COR-L47 (cell line): Measurements from ENCODE around the gene ZNF473.

Experiments used
- DNase-seq: peaks from one replicate; lab custom pipeline; 2025; lab: John Stamatoyannopoulos, UW

The ZNF473 gene

DNA sequence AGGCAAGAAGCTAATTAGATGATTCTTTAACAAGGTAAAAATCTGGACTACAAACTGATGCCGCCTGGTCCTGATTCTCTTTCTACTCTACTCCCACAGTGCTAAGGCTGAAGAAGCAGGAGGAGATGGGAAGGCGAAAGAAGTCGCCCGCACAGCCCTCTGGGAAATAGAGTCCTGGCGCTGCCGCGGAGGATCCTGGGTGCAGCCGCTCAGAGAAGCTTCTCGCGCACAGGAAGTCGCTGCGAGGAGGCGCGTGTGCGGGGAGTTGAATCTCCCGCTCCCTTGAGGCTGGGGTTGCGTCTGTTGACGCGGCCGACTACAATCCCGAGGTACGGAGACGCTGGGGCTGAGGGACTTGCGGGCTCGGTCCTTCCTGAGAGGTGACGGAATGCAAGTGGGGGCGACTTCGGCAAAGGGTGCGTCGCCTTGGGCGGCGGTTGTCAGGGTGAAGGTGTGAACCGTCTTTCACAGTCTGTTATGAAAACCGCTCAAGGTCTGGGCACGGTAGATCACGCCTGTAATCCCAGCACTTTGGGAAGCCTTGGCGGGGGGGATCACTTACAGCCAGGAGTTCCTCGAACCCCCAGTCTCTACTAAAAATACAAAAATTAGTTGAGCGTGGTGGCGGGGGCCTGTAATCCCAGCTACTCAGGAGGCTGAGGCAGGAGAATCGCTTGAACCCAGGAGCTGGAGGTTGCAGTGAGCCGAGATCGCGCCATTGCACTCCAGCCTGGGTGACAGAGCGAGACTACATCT, at the start of gene ZNF473:
Gene ZNF473, plus strand, starts transcription at position 212 of the 756 bp plus-strand sequence. CDS start 5,078 bp downstream, outside the sequence.
- peak; percentile 95 for DNase-seq

DNA sequence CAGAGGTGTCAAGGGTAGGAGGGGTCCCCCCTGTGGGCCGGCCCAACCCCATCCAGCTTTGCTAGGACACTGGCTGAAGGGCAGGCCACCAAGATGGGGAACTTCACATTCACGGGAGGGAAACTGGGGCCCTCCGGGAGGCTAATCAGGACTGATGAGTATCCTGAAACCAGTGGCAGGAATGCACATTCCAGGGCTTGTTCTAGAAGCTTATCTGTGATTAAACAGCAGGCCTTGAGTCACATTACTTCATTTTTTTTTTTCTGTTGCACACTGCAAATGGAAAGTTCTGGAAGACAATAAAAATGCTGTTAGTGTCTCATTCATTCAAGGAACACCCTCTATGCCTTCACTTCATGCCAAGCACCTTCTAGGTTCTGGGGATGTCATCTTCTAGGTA, 49.3 kb upstream of the ZNF473 start:
- DNase-seq: no peak

DNA sequence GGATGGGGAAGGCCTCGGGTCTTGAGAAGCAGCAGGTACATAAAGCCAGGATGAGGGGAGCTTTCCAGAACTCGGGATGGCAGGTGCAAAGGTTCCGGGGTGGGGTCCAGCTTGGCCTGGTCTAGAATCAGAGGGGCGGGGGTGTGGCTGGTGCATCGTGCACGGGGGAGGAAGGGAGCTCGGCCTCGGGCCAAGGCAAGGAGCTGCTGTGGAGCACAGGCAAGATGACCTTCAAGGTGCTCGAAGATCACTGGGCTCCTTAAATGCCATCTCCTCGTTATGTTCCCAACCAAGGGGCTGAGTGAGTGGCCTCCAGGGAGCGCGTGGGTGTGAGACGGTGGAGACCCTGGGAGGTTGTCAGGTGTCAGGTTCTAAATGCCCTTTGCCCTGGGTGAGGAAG, 48.7 kb upstream of the ZNF473 start:
- DNase-seq: no peak

DNA sequence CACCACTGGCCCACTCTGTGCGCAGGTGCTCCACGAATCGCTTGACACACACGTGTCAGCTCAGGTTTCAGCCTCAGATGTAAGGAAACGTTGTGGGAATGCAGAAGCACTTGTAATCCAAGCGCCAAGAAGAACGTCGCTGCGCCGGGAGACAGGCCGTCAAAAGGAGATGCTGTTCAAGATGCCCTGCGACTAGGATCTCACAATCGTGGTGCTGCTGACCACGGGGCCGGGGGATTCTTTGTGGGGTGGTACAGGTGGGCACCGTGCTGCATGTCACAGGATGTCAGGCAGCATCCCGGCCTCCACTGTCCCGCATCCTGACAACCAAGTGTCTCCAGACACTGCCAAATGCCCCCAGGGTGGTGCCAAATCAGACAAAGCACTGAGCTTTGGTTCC, 47.9 kb upstream of the ZNF473 start:
- no peak for DNase-seq

DNA sequence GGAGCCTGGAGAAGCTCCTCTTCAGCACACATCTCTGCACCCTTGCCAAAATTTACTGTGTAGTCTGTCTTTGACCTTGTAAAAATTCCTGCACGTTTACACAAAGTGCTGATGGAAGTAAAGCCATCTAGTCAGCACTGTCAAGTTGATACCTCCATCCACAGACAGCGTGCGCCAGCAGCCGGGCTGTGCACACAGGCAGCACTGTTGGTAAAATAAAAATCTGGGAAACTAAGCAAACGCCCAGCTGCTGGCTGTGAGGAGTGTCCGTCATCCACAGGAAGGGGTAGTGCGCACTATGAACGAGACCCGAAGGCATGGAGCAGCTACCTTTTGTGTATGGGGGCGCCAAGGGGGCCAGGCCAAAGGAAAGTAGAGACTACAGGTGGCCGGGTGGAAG, 47.5 kb upstream of the ZNF473 start:
- DNase-seq: no peak

DNA sequence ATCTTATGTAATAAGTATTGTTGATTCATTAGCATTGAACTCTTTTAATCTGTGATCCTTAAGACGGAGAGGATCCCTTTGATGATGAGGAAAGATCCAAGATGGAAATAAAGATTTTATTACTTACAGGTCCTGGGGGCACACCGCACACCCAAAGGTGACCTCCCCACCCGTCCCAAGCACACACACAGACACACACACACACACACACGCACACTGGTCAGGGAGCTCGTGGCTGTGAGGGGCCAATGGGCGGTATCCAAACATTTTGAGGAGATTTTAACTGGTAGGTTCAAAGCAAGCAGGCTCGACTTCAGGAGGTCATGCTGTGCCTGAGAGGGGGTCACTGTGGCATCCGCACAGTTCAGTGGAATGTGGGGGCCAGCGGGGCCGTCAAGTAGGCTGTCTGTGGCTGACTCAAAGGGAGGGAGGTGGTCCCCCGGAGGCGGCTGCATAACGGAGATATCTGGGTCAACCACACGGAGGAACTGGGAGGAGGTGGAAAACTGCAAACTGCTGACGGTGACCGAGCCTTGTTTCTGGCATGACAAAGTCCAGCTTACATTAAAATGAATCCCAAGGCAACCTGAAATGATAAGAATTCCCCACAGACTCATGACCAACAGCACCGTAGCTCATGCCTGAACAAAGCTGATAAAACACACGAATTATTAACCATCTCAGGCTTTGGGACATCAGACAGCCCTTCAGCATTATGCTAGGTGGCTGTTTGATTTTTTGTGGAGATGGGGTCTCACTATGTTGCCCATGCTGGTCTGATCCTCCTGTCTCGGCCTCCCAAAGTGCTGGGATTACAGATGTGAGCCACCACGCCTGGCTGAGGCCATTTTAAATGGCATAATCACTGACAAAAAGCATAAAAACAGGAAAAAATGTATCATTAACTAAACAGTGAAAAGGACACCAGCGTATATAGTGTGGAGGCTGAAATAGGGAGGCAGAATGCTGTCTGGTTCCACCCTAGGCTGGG, 43.9 kb upstream of the ZNF473 start:
- no peak for DNase-seq

DNA sequence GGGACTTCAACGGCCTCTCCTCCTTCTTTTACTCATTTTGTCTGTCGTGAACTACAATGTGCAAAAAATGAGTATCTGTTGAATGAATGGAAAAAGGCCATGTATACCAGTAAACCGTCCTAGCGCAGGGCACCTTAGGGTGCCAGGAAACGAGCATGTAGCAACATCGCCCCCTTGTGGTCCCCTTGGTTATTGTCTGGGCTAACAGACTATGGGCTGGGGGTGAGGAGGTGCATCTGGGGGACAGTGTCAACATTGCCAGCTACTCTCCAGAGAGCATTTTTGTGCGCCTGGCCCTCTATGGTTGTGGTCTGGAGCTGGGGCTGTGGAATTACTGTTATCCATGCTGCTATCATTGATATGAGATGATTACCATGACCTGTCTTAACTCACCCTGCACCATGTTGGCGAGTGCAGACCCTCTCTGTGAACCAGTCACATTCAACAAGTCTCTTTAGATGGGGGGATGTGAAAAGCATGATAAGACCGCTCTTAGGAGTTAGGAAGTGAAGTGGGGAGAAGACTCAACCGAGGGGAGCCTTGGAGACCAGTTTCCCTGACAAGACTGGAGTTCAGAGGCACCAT, 42.1 kb upstream of the ZNF473 start:
- DNase-seq: peak; percentile 47

DNA sequence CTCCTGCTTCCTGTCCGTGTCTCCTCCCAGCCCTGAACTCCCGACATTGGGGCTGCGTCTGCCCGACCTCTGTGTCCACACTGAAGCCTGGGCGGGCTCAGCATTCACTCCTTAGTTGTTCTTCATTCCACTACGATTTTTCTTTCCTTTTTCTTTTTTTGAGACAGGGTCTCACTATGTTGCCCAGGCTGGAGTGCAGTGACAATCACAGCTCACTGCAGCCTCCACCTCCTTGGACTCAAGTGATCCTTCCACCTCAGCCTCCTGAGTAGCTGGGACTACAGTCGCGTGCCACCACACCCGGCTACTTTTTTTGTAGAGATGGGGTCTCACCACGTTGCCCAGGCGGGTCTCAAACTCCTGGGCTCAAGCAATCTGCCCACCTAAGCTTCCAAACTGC, 41.3 kb upstream of the ZNF473 start:
- no peak for DNase-seq

DNA sequence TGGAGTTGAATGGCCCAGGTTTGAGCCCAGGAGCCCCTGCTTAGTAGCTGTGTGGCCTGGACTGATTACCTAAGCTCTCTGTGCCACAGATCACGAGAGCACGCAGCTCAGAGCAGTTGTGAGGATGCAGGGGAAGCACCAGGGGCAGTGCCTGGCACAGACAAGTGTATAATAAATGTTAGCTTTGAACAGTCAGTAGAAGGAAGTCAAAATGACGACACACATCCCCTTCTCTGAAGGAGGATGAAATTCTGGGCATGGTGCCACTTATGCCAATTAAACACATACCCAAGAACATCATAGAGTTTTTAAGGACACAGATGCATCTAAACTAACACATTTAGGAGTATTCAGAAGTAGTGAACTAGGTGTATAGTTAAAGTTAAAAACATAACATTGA, 39.9 kb upstream of the ZNF473 start:
- DNase-seq: no peak

DNA sequence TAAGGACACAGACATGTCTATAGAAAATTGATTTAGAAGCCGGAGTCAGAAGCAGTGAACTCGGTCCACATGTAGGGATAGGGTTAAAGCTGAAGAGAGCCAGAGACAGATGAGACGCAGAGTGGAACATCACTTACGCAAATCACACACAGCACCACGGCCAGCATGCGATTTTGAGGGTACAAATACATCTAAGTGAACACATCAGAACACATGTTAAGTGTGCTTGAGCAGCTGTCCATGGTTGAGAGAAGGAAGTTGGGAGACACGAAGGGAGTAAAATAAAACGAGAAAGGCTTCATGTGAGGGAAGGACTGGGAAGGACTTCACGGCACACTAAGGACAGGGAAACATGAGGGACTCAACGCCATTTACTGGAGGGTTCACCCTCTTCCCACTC, 39.5 kb upstream of the ZNF473 start:
- no peak for DNase-seq

DNA sequence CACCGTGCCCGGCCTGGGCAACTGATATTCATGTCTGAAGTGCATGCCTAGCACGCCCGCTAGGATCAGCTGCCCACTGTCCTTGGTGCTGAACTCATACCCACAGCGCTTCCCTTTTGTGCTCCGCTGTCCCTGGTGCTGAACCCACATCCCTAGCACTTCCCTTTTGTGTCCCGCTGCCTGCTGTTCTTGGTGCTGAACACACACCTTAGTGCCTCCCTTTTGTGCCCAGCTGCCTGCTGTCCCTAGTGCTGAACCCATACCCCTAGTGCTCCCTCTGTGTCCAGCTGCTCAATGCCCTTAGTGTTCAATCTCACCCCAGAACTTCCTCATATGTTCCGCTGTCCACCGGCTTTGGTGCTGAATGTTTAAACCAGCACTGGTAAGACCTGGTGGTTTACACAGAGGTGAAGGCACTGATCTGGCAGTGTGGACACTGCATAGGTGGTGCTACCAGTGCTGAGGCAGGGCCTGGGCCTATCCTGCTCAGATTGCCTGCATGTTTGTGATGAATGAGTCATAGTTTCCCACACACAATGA, 38.6 kb upstream of the ZNF473 start:
- no peak for DNase-seq

DNA sequence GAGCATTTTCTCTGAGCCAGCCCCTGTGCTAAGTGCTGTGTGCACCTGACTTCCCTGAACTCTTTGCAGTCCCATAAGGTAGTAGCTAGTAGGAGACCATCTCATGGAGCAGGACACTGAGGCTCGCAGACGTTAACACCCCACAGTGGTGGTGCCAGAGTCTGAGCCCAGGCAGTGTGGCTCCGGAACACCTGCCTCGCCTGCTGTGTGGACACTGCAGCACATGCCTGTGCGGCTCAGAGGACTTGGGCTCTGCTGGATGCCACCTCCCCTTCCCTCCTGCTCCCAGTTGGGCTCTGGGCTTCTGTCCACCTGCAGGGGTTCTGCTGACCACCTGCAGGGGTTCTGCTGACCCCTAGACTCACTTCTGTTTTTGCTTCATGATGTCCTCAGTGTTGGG, 37.8 kb upstream of the ZNF473 start:
- DNase-seq: no peak

DNA sequence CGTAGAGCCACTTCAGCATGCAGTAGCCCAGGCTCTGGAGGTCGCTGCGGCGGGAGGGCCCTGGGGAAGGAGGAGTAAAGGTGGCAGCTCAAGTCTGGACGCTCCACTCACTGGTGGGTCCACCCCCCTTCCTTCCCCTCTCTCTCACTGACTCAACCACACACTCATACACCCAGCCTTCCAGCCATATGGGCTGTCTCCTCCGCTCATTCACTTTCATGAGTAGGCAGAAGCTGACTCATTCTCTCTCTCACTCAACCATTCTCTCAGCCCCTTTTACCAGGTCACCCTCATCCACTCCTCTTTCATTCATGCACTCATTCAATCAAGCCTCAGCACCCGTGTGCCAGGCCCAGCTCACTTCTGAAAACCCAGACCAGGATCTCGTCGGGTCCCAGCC, 37.4 kb upstream of the ZNF473 start:
- DNase-seq: no peak

DNA sequence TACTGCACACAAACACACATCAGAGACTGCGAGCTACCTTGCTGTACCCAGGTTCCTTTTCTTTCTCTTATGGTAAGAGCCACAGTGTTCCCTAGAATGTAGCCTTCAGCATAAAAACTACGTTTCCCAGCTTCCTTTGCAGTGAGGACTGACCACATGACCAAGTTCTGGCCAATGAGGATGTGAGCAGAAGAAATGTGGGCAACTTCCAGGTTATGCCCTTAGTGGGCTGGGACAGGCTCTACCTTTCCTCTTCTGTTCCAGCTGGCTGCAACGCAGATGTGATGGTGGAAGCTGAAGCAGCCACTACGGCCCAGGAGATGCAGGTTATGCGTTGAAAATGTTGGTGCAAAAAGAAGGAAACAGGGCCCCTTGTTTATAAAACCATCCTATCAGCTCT, 28.1 kb upstream of the ZNF473 start:
- no peak for DNase-seq

DNA sequence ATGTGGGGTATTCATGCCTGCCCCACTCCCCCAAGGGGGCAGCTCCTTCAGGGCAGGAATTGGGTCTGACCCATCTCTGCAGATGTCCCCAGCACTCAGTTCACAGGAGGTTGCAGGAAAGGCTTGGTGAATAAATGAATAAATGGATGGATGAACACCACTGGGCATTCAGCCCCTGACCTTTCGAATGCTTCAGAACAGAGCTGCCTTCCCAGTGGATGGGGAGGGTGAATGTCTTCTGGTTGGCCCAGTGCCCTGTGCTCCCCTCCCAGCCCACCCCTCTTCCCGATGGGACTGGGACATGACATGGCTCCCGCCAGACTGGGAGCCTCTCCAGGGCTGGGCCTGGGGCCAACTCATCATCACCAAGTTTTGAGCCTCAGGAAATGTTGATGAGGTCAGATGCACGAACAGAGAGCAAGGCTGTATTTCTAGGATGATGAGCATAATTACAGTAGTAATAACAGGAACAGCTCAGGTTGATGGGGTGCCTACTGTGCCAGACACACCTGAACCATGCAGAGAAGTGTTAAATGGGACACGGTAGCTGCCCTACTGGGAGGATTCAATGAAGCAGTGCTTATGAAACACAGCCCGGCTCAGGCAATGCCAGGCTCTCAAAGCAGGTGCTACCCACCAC, 26.3 kb upstream of the ZNF473 start:
- DNase-seq: peak; percentile 26

DNA sequence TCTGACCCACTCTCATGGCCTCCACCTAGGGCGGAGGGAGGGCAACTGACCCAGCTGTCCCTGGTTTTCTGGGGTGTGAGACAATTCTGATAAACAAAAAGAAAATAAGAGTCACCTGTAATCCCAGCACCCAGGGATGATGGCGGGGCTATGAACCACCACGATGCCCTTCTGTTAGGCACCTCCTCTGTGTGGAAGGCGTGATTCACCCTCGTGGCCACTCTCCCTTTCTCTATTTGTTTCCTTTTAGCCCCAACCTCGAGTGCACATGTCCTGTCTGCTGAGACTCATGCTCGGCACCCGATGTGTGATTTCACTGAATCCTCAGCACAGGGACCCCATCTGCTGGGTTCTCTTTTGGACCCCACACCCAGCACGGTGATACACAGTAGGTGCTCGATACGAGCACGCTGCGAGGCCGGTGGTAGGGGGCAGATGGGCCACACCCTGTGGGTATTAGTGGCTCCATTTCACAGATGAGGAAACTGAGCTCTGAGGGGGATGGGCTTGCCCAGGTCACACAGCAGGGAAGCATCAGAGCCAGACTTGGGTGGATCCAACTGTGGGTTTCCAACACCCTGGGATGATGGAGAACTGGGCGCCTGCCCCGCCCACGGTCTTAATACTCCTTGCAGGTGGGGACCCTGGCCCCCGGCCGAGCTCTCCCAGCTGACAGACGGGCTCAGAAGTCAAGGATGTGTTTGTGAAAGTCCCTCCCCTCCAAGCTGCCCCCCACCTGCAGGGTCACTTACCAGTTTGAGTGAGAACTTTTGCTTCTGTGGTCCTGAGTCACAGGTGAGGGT, 25.6 kb upstream of the ZNF473 start:
- DNase-seq: no peak

DNA sequence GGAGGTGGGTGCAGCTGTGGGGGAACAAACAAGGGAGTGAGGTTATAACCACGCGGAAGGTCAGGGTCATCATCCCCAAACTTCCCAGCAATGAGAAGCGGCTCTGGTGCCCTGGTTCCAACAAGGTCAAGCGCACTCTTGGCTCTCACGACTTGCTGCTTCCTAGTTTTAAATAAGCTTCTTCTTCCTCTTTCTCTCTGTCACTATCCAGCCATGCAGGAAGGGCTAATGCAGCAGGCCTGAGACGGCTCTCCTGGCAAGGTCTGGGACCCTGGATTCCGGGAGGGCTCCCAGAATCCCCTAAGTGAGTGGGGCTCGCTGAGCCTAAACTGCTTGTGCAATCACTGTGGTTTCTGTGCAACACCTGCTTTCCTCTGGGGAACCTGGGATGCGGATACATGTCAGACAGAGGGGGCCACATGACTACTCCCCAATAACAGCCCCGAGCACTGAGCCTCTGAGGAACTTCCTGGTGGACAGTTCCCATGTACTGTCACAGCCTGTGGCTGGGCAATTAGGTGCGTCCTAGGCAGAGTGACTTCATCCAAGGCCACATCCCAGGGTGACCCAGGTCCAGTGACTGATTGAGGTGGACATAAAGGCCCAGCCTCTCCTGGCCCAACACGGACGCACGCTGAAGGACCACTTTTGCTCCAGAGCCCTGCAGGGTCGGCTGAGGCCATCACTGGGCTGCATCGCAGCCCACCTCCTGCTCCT, 24.8 kb upstream of the ZNF473 start:
- DNase-seq: no peak

DNA sequence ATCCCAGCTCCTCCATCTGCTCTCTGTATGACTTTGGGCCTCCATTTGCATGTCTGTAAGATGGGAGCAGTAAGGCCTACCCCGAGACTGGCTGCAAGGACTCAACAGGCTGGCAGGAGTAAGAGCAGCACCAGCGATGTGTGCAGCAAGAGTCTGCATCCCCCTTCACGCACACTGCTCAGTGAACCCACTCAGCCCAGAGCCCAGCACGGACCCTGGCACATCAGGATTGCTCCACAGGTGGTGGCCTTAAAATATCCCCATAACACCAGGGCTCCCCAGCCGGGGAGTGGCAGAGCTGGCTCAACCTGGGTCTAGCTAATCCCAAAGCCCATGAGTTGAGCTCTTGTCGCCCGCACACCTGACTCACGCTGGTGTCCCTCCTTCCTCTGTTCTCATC, 24.0 kb upstream of the ZNF473 start:
- no peak for DNase-seq

DNA sequence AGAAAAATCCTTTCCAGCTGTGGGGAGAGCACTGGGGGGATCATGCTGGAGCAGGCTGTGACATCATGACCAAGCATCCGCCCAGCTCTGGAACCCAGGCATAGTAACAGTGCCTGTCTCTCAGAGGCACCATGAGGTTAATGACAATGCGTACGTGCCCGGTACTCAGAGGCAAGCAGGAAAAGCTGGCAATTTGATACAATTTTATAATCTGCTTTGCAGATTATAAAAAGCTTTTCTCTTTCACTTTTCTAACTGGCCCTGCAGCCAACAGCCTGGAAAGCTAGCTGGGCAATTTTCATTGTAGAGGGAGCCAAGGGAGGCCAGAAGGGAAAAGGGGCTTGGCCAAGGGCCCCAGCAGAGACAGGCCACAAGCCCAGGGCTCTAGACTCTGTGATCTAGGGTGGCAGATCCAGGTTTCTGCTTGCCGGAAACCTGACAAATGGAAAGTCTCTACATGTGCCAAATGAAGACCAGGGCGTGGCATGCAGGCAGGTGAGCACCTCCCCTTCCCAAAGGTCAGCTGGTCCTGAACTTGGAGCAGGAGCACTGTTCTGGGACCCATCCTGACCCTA, 23.3 kb upstream of the ZNF473 start:
- DNase-seq: no peak

DNA sequence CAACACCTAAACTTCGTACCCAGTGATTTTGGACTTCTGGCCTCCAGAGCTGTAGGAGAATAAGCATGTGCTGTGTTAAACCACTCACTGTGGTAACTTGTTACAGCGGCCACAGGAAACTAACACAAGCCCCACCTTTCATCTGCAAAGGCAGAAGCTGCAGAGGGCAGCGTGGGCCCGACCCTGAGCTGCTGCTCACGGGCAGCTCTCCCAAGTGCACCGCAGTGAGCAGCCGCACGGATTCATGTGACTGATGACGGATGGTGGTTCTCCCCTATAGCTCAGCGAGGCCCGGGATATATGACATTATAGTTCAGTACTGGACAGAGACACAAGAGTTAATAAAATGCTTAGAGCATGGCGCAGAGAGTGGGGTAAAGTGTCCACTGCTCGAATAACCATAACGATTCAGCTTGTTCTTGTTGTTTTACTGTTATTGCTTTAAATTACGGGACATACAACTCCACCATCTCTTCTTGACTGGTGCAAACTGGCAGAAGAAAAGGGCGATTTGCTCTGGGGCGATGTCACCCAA, 22.5 kb upstream of the ZNF473 start:
- no peak for DNase-seq
